Measurements from ENCODE around the gene RBM38.

The RBM38 gene

GRCh38 chr20:57451795-57452661, 60.8 kb downstream of the RBM38 start:
- no peaks in the 10 kb centered on the region for H3K4me1 ChIP-seq (ENCODE audit: insufficient read depth, poor library complexity, severe bottlenecking)
- no peak overlapping the region for H3K27ac ChIP-seq (ENCODE audit: poor library complexity, severe bottlenecking)
- H3K4me3 ChIP-seq (ENCODE audit: severe bottlenecking): no peak overlapping the region
- no peaks in the 10 kb centered on the region for H3K36me3 ChIP-seq (ENCODE audit: low read depth)
- peak; percentile 81 for DNase-seq (ENCODE audit: low spot score)
- no peak for TF ChIP-seq CTCF (IDR thresholded peaks at IDR 0.05; ENCODE audit: poor library complexity, severe bottlenecking)
- ATAC-seq (ENCODE audit: low read depth): no peak
- H3K9me3 ChIP-seq (ENCODE audit: severe bottlenecking): no peaks in the 10 kb centered on the region
- H3K27me3 ChIP-seq (ENCODE audit: insufficient read depth, poor library complexity, severe bottlenecking): peaks cover 16% of the 10 kb centered on the region

- H3K27ac ChIP-seq (ENCODE audit: poor library complexity, severe bottlenecking): no peak overlapping the region
- no peaks in the 10 kb centered on the region for H3K36me3 ChIP-seq (ENCODE audit: low read depth)
- no peak for TF ChIP-seq CTCF (IDR thresholded peaks at IDR 0.05; ENCODE audit: poor library complexity, severe bottlenecking)
- DNase-seq (ENCODE audit: low spot score) (no peak), ATAC-seq (ENCODE audit: low read depth) (no peak)
- H3K4me1 ChIP-seq (ENCODE audit: insufficient read depth, poor library complexity, severe bottlenecking): no peaks in the 10 kb centered on the region
- H3K27me3 ChIP-seq (ENCODE audit: insufficient read depth, poor library complexity, severe bottlenecking): peaks cover 10% of the 10 kb centered on the region
- H3K4me3 ChIP-seq (ENCODE audit: severe bottlenecking): no peak overlapping the region
- no peaks in the 10 kb centered on the region for H3K9me3 ChIP-seq (ENCODE audit: severe bottlenecking)
Measured at GRCh38 chr20:57455386-57455785, 64.2 kb downstream of the RBM38 start.

- no peak for TF ChIP-seq CTCF (IDR thresholded peaks at IDR 0.05; ENCODE audit: poor library complexity, severe bottlenecking)
- DNase-seq (ENCODE audit: low spot score): no peak
- ATAC-seq (ENCODE audit: low read depth): no peak
- H3K4me3 ChIP-seq (ENCODE audit: severe bottlenecking): no peak overlapping the region
- H3K27me3 ChIP-seq (ENCODE audit: insufficient read depth, poor library complexity, severe bottlenecking): peaks cover 3% of the 10 kb centered on the region
- no peaks in the 10 kb centered on the region for H3K36me3 ChIP-seq (ENCODE audit: low read depth)
- H3K27ac ChIP-seq (ENCODE audit: poor library complexity, severe bottlenecking): no peak overlapping the region
- no peaks in the 10 kb centered on the region for H3K9me3 ChIP-seq (ENCODE audit: severe bottlenecking)
- H3K4me1 ChIP-seq (ENCODE audit: insufficient read depth, poor library complexity, severe bottlenecking): no peaks in the 10 kb centered on the region
Measured at GRCh38 chr20:57456116-57456515, 64.9 kb downstream of the RBM38 start.

- DNase-seq (ENCODE audit: low spot score) (no peak), ATAC-seq (ENCODE audit: low read depth) (no peak)
- Histone ChIP-seq H3K27me3 (ENCODE audit: insufficient read depth, poor library complexity, severe bottlenecking) (no peaks in the 10 kb centered on the region), H3K27ac (ENCODE audit: poor library complexity, severe bottlenecking) (no peak overlapping the region), H3K36me3 (ENCODE audit: low read depth) (no peaks in the 10 kb centered on the region), H3K9me3 (ENCODE audit: severe bottlenecking) (no peaks in the 10 kb centered on the region), H3K4me1 (ENCODE audit: insufficient read depth, poor library complexity, severe bottlenecking) (no peaks in the 10 kb centered on the region), H3K4me3 (ENCODE audit: severe bottlenecking) (no peak overlapping the region)
- no peak for TF ChIP-seq CTCF (IDR thresholded peaks at IDR 0.05; ENCODE audit: poor library complexity, severe bottlenecking)
Measured at GRCh38 chr20:57457243-57458095, 66.3 kb downstream of the RBM38 start.
